Upper lobe of right lung (tissue), 1 donor: ENCODE results near the gene FILIP1L. TPM values are rescaled to one million over a fixed set of nuclear protein-coding genes. Genes with fewer than 3 reads are reported as not detected.

ENCODE experiments used
- ATAC-seq: fragments of 200-7000 bp; cut with Tn5 transposase; one replicate; pipeline ENCODE4 v1.9.1; 2020; ENCODE audit warnings: mild to moderate bottlenecking, moderate library complexity
- DNase-seq: peaks from one replicate; pipeline ENCODE4 v3.0.0-alpha.2; 2020
- H3K27ac ChIP-seq: fragments of 200-600 bp; one replicate; pipeline ENCODE4 v1.8.0; 2022
- H3K27me3 ChIP-seq: fragments of 200-600 bp; one replicate; pipeline ENCODE4 v1.8.0; 2022; ENCODE audit warnings: mild to moderate bottlenecking
- H3K36me3 ChIP-seq: fragments of 200-600 bp; one replicate; pipeline ENCODE4 v1.8.0; 2022
- H3K4me1 ChIP-seq: fragments of 200-600 bp; one replicate; pipeline ENCODE4 v1.8.0; 2022
- H3K4me3 ChIP-seq: fragments of 200-600 bp; one replicate; pipeline ENCODE4 v1.8.0; 2022; ENCODE audit warnings: mild to moderate bottlenecking
- H3K9me3 ChIP-seq: fragments of 200-600 bp; one replicate; pipeline ENCODE4 v1.8.0; 2022
- CTCF ChIP-seq: fragments of 200-600 bp; IDR thresholded peaks from one replicate; pipeline ENCODE4 v1.8.0; 2022; ENCODE audit warnings: antibody characterized with exemption
- intact Hi-C: fragments of 100-400 bp; cut with DNase I; formaldehyde crosslinking; loops from one replicate; pipeline ENCODE4 v1.11.0; 2022
- total RNA-seq: library from RNA; stranded (reverse); fragmentation: NEBNext Ultra II Directional; extraction: Animal tissue kit (Norgen Biotek cat#: 25700); gene quantifications from one replicate; pipeline ENCODE4 v1.2.1, GENCODE V29; 2021
- donor health status: DM: no; HTN: yes; CAD: no; lungs with severe emphysema.

FILIP1L gene
- total RNA-seq, 1 donor from 2014 or later: 43.2 TPM

GRCh38 chr3:99969136-99969535 lies 145.2 kb downstream of the FILIP1L start:
- intact Hi-C loops: no loop called here
- H3K4me1 ChIP-seq: peaks cover 11% of the 10 kb centered on the region
- no peak for TF ChIP-seq CTCF
- peak; percentile 62 for ATAC-seq
- DNase-seq: no peak
- no peaks in the 10 kb centered on the region for H3K27me3 ChIP-seq
- H3K4me3 ChIP-seq: no peak overlapping the region
- no peaks in the 10 kb centered on the region for H3K9me3 ChIP-seq
- no peak overlapping the region for H3K27ac ChIP-seq
- no peaks in the 10 kb centered on the region for H3K36me3 ChIP-seq

DNA sequence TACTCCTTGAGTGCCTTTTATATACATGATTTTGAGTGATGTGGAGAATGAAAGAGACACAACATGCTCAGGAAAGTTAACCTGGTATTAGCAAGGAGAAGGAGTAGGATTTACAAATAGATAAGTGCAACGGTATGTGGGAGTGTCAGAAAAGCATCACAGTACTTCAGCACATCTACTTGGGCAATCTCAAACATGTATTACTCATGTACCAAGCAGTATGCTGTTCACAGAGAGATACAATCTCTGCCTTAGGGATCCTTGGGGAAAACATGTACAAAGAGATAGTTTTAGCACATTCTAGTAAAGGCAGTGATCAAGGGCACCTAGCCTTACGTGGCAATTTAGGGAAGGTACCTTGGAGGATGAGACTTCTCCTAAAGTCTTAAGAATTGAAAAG lies 146.5 kb downstream of the FILIP1L start:
- Histone ChIP-seq H3K4me1 (peaks cover 11% of the 10 kb centered on the region), H3K4me3 (no peak overlapping the region), H3K27ac (no peak overlapping the region), H3K27me3 (no peaks in the 10 kb centered on the region), H3K36me3 (no peaks in the 10 kb centered on the region), H3K9me3 (no peaks in the 10 kb centered on the region)
- no peak for DNase-seq
- no peak for ATAC-seq
- intact Hi-C loops: no loop called here
- TF ChIP-seq CTCF: no peak

DNA sequence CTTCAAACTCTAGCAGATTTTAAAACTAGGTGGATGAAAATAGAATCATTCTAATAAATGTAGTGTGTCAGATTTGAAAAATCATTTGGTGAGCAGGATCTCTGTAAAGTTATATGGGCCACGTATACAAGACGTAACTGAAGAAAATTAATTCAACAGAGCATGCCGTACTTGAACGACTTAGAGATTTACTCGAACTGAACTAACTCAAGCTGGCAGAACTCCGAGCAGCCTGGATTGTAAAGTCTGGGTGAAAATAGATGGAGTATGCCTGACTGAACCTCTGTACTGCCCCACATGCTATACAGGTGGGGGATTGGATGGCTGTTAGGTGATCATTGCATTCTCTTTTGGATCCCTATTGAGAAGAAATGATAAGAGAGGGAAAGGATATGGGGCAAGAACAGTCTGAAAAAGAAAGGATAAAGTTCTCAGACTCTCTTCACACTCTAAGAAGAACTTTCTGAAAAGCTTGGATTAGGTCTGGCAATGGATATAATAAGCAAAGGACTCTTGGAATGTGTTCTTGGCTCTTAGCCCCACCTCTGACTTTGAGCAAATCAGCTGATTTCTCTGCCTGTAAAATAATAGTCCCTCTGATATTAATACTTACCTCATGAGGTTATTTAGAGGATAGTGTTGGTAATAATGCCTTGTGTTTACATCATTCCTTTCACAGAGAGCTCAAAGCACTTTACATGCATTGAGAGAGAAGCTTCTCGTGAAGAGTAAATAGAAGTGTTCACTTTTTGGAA lies 147.5 kb downstream of the FILIP1L start:
- Histone ChIP-seq H3K4me3 (no peak overlapping the region), H3K27me3 (no peaks in the 10 kb centered on the region), H3K27ac (no peak overlapping the region), H3K4me1 (peaks cover 11% of the 10 kb centered on the region), H3K36me3 (no peaks in the 10 kb centered on the region), H3K9me3 (no peaks in the 10 kb centered on the region)
- ATAC-seq: no peak
- DNase-seq: no peak
- no peak for TF ChIP-seq CTCF
- intact Hi-C loops: no loop called here

- no peaks in the 10 kb centered on the region for H3K36me3 ChIP-seq
- DNase-seq (no peak), ATAC-seq (no peak)
- no peaks in the 10 kb centered on the region for H3K27me3 ChIP-seq
- no peaks in the 10 kb centered on the region for H3K9me3 ChIP-seq
- H3K4me3 ChIP-seq: no peak overlapping the region
- peaks cover 13% of the 10 kb centered on the region for H3K4me1 ChIP-seq
- intact Hi-C loops: no loop called here
- no peak for TF ChIP-seq CTCF
- H3K27ac ChIP-seq: no peak overlapping the region
These were observed 148.5 kb downstream of the FILIP1L start for GRCh38 chr3:99965681-99966408.

DNA sequence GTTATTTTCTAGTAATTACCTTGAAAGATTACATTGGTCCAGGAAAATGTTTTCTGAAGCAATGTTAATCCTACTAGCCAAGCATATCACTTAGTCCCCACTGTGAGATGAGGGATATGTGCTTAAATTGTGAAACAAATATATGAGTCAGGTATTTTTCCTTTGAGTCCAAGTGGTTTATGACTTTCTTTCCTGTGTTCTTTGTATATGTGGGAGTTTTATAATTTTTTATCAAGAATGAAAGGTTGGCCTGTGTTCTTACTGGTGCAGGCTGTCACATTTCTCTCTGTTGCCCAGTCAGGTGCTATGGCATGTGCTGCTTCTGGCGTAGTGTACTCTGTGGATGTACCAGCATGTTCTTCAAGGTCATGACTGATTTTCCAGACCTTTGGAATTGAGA lies 149.2 kb downstream of the FILIP1L start:
- ATAC-seq (no peak), DNase-seq (no peak)
- no peak for TF ChIP-seq CTCF
- Histone ChIP-seq H3K9me3 (no peaks in the 10 kb centered on the region), H3K27me3 (no peaks in the 10 kb centered on the region), H3K4me3 (no peak overlapping the region), H3K27ac (no peak overlapping the region), H3K4me1 (peaks cover 16% of the 10 kb centered on the region), H3K36me3 (no peaks in the 10 kb centered on the region)
- intact Hi-C loops: no loop called here
